GM19397 (cell line): Measurements from ENCODE around the gene ANKS3.

Experiments used
- ATAC-seq: cut with Tn5 transposase; IDR thresholded peaks from one replicate; pipeline ENCODE4 v1.9.1; 2021; ENCODE audit warnings: mild to moderate bottlenecking, moderate library complexity; ENCODE audit not compliant: unreplicated experiment

ANKS3 gene

GRCh38 chr16:4674926-4675530 lies 59.0 kb downstream of the ANKS3 start:
- no peak for ATAC-seq

GRCh38 chr16:4673387-4674046 lies 60.6 kb downstream of the ANKS3 start:
- ATAC-seq = no peak

GRCh38 chr16:4668313-4668960 lies 65.6 kb downstream of the ANKS3 start:
- ATAC-seq = no peak

GRCh38 chr16:4667203-4667963 lies 66.7 kb downstream of the ANKS3 start:
- no peak for ATAC-seq

- ATAC-seq = no peak
Observed at GRCh38 chr16:4666537-4667202, 67.4 kb downstream of the ANKS3 start.

GRCh38 chr16:4664538-4665418 lies 69.3 kb downstream of the ANKS3 start:
- no peak for ATAC-seq

GRCh38 chr16:4663777-4664465 lies 70.2 kb downstream of the ANKS3 start:
- ATAC-seq = no peak

- ATAC-seq = no peak
Observed at GRCh38 chr16:4663465-4663776, 70.7 kb downstream of the ANKS3 start.

- ATAC-seq = no peak
Observed at GRCh38 chr16:4661661-4662060, 72.4 kb downstream of the ANKS3 start.

GRCh38 chr16:4660454-4661007 lies 73.5 kb downstream of the ANKS3 start:
- ATAC-seq = no peak

- ATAC-seq = no peak
Observed at GRCh38 chr16:4659363-4660353, 74.4 kb downstream of the ANKS3 start.

- ATAC-seq = no peak
Observed at GRCh38 chr16:4656695-4657686, 77.1 kb downstream of the ANKS3 start.

GRCh38 chr16:4656221-4656620 lies 77.8 kb downstream of the ANKS3 start:
- ATAC-seq = no peak

GRCh38 chr16:4655801-4656200 lies 78.3 kb downstream of the ANKS3 start:
- ATAC-seq = no peak

- ATAC-seq = no peak
Observed at GRCh38 chr16:4654964-4655590, 79.0 kb downstream of the ANKS3 start.
